GM12878 (cell line): ENCODE data around the gene SYNPO.

Experiments
- EGR1 ChIP-seq, 2 experiments: IDR thresholded peaks; 1 replicate in 1 of 2; 2 replicates in 1 of 2; pipeline ENCODE4 v1.6.1; 2011 to 2012; ENCODE audit warnings: low read depth in 2 of 2, low read length in 2 of 2, borderline replicate concordance in 1 of 2, mild to moderate bottlenecking in 1 of 2, moderate library complexity in 1 of 2
- GATAD2B ChIP-seq: fragments of 450-650 bp; conservative IDR thresholded peaks from 2 replicates; pipeline ENCODE4 v1.6.1; 2017; ENCODE audit warnings: low read depth, mild to moderate bottlenecking, moderate library complexity
- NBN ChIP-seq: fragments of 450-650 bp; IDR thresholded peaks from 2 replicates; pipeline ENCODE4 v1.6.1; 2016
- POLR2AphosphoS2 ChIP-seq: IDR thresholded peaks from 2 replicates; pipeline ENCODE4 v1.6.1; 2011; ENCODE audit warnings: low read depth, mild to moderate bottlenecking, low read length, improper control_type of control experiment, moderate library complexity
- RAD21 ChIP-seq: IDR thresholded peaks from 2 replicates; pipeline ENCODE4 v1.6.1; 2011; ENCODE audit warnings: mild to moderate bottlenecking, low read depth, low read length, moderate library complexity; ENCODE audit not compliant: insufficient read depth
- TF ChIP-seq, protein P1 (sequence below), 3 experiments: IDR thresholded peaks in 2 of 3; conservative IDR thresholded peaks in 1 of 3; 2 replicates each; pipeline ENCODE4 v1.5.1; 2011; ENCODE audit warnings: low read depth in 3 of 3, low read length in 3 of 3, mild to moderate bottlenecking in 3 of 3, control low read depth in 2 of 3, moderate library complexity in 2 of 3, inconsistent platforms in 1 of 3, mixed read lengths in 1 of 3; ENCODE audit not compliant: control insufficient read depth in 2 of 3, insufficient read depth in 1 of 3; ENCODE audit errors: extremely low read depth in 1 of 3
- TF ChIP-seq, protein P2 (sequence below): fragments of 150-350 bp; IDR thresholded peaks from 2 replicates; pipeline ENCODE4 v1.6.1; 2016; ENCODE audit warnings: low read depth, low read length
- TF ChIP-seq, protein P3 (sequence below): IDR thresholded peaks from 2 replicates; pipeline ENCODE4 v1.6.1; 2011; ENCODE audit warnings: mild to moderate bottlenecking, low read depth, low read length, moderate library complexity; ENCODE audit not compliant: insufficient replicate concordance

DNA sequence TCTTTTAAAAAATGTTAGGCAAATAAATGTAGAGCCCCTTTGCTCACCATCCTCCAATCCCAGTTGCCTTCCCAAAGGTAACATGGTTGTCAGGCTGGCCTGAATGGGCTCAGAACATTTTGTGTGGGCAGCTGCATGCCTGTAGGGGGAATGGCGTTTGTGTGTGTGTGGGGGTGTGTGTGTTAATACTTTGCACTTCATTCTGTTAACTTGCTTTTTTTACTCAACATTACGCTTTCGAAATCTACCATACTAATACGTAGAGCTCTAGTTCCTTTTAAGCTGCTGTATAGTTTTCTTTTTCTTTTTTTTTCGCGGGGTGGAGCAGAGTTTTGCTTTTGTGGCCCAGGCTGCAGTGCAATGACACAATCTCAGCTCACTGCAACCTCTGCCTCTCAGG lies 34.6 kb downstream of the SYNPO start:
- TF ChIP-seq, protein P1, sequence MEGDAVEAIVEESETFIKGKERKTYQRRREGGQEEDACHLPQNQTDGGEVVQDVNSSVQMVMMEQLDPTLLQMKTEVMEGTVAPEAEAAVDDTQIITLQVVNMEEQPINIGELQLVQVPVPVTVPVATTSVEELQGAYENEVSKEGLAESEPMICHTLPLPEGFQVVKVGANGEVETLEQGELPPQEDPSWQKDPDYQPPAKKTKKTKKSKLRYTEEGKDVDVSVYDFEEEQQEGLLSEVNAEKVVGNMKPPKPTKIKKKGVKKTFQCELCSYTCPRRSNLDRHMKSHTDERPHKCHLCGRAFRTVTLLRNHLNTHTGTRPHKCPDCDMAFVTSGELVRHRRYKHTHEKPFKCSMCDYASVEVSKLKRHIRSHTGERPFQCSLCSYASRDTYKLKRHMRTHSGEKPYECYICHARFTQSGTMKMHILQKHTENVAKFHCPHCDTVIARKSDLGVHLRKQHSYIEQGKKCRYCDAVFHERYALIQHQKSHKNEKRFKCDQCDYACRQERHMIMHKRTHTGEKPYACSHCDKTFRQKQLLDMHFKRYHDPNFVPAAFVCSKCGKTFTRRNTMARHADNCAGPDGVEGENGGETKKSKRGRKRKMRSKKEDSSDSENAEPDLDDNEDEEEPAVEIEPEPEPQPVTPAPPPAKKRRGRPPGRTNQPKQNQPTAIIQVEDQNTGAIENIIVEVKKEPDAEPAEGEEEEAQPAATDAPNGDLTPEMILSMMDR (IDR thresholded peaks at IDR 0.05 in 2 of 3, conservative IDR thresholded peaks at IDR 0.05 in 1 of 3; ENCODE audit: control insufficient read depth in 2 of 3, extremely low read depth in 1 of 3, insufficient read depth in 1 of 3, low read depth in 3 of 3, low read length in 3 of 3) = no peak
- TF ChIP-seq, protein P2, sequence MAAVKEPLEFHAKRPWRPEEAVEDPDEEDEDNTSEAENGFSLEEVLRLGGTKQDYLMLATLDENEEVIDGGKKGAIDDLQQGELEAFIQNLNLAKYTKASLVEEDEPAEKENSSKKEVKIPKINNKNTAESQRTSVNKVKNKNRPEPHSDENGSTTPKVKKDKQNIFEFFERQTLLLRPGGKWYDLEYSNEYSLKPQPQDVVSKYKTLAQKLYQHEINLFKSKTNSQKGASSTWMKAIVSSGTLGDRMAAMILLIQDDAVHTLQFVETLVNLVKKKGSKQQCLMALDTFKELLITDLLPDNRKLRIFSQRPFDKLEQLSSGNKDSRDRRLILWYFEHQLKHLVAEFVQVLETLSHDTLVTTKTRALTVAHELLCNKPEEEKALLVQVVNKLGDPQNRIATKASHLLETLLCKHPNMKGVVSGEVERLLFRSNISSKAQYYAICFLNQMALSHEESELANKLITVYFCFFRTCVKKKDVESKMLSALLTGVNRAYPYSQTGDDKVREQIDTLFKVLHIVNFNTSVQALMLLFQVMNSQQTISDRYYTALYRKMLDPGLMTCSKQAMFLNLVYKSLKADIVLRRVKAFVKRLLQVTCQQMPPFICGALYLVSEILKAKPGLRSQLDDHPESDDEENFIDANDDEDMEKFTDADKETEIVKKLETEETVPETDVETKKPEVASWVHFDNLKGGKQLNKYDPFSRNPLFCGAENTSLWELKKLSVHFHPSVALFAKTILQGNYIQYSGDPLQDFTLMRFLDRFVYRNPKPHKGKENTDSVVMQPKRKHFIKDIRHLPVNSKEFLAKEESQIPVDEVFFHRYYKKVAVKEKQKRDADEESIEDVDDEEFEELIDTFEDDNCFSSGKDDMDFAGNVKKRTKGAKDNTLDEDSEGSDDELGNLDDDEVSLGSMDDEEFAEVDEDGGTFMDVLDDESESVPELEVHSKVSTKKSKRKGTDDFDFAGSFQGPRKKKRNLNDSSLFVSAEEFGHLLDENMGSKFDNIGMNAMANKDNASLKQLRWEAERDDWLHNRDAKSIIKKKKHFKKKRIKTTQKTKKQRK = no peak
- TF ChIP-seq EGR1 (IDR thresholded peaks at IDR 0.05; ENCODE audit: borderline replicate concordance in 1 of 2, low read depth in 2 of 2, low read length in 2 of 2) = no peak
- TF ChIP-seq GATAD2B = no peak
- TF ChIP-seq NBN = no peak
- TF ChIP-seq, protein P3, sequence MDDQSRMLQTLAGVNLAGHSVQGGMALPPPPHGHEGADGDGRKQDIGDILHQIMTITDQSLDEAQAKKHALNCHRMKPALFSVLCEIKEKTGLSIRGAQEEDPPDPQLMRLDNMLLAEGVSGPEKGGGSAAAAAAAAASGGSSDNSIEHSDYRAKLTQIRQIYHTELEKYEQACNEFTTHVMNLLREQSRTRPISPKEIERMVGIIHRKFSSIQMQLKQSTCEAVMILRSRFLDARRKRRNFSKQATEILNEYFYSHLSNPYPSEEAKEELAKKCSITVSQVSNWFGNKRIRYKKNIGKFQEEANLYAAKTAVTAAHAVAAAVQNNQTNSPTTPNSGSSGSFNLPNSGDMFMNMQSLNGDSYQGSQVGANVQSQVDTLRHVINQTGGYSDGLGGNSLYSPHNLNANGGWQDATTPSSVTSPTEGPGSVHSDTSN = no peak
- no peak for TF ChIP-seq POLR2AphosphoS2
- TF ChIP-seq RAD21 = no peak
